PC-3 (cell line): ENCODE results near the gene ZNF530. TPM values are rescaled to one million over a fixed set of nuclear protein-coding genes. Genes with fewer than 3 reads are reported as not detected.

ENCODE experiments used
- ATAC-seq: fragments of 200-7000 bp; cut with Tn5 transposase; 2 replicates; pipeline ENCODE4 v1.9.1; 2020; ENCODE audit warnings: mild to moderate bottlenecking, moderate library complexity
- BruUV-seq: library from RNA; stranded (reverse); fragments of 400-500 nt; replicated peaks from 2 replicates; lab custom pipeline; 2021; lab: Mats Ljungman, UMichigan
- CTCF ChIA-PET: fragments of 300-600 bp; sonication (Branson Sonifier 250); formaldehyde crosslinking; loops from one replicate; lab custom pipeline; 2022; ENCODE audit warnings: antibody characterized with exemption; lab: Charles Lee
- POLR2A ChIA-PET: fragments of 300-600 bp; sonication (Branson Sonifier 250); formaldehyde crosslinking; loops from one replicate; lab custom pipeline; 2022; ENCODE audit warnings: antibody characterized with exemption; ENCODE audit not compliant: unreplicated experiment; lab: Charles Lee
- DNase-seq: peaks from one replicate; pipeline ENCODE4 v3.0.0-alpha.2; 2015
- H2AFZ ChIP-seq: fragments of 300-600 bp; sonication (generic); 2 replicates; pipeline ENCODE4 v1.6.0; 2016; ENCODE audit warnings: antibody characterized with exemption, low read length
- H3F3A ChIP-seq: fragments of 300-600 bp; sonication (generic); one replicate; pipeline ENCODE4 v1.6.0; 2017; ENCODE audit warnings: antibody characterized with exemption, low read length, control low read depth, mild to moderate bottlenecking; ENCODE audit not compliant: unreplicated experiment
- H3K27ac ChIP-seq: fragments of 300-600 bp; sonication (generic); 2 replicates; pipeline ENCODE4 v1.5.1; 2016; ENCODE audit warnings: mild to moderate bottlenecking, low read length
- H3K27me3 ChIP-seq: fragments of 300-600 bp; sonication (generic); 2 replicates; pipeline ENCODE4 v1.6.1; 2016; ENCODE audit warnings: low read length, mixed read lengths
- H3K36me3 ChIP-seq: fragments of 300-600 bp; sonication (generic); 2 replicates; pipeline ENCODE4 v1.6.1; 2016; ENCODE audit warnings: low read depth, mixed run types, low read length, mixed read lengths
- H3K4me1 ChIP-seq: fragments of 300-600 bp; sonication (generic); 2 replicates; pipeline ENCODE4 v1.5.1; 2016; ENCODE audit warnings: low read length; ENCODE audit not compliant: insufficient read depth
- H3K4me2 ChIP-seq: fragments of 300-600 bp; sonication (generic); 2 replicates; pipeline ENCODE4 v1.6.0; 2016; ENCODE audit warnings: low read length
- H3K4me3 ChIP-seq: fragments of 300-600 bp; sonication (generic); 2 replicates; pipeline ENCODE4 v1.5.1; 2016; ENCODE audit warnings: mild to moderate bottlenecking, low read length, mixed read lengths
- H3K79me2 ChIP-seq: fragments of 300-600 bp; sonication (generic); 2 replicates; pipeline ENCODE4 v1.6.1; 2017; ENCODE audit warnings: low read length, mixed read lengths
- H3K9ac ChIP-seq: fragments of 300-600 bp; sonication (generic); 2 replicates; pipeline ENCODE4 v1.6.0; 2016; ENCODE audit warnings: mild to moderate bottlenecking, low read length
- H3K9me2 ChIP-seq: fragments of 300-600 bp; sonication (generic); replicated peaks from 2 replicates; pipeline ENCODE4 v1.6.1; 2016; ENCODE audit warnings: mixed run types, low read length, mixed read lengths
- H3K9me3 ChIP-seq: fragments of 300-600 bp; sonication (generic); 2 replicates; pipeline ENCODE4 v1.6.1; 2016; ENCODE audit warnings: low read length, mixed read lengths
- H4K20me1 ChIP-seq: fragments of 300-600 bp; sonication (generic); 2 replicates; pipeline ENCODE4 v1.6.1; 2016; ENCODE audit warnings: low read length, mixed read lengths
- EZH2 ChIP-seq: fragments of 300-600 bp; sonication (generic); IDR thresholded peaks from one replicate; pipeline ENCODE4 v1.6.1; 2017; ENCODE audit warnings: antibody characterized with exemption, mild to moderate bottlenecking, low read length; ENCODE audit not compliant: unreplicated experiment
- EZH2phosphoT487 ChIP-seq: fragments of 300-600 bp; sonication (generic); IDR thresholded peaks from 2 replicates; pipeline ENCODE4 v1.6.1; 2018; ENCODE audit warnings: mild to moderate bottlenecking, antibody characterized with exemption, low read length, borderline replicate concordance
- intact Hi-C: fragments of 100-400 bp; cut with micrococcal nuclease; formaldehyde crosslinking; loops from 2 replicates; pipeline ENCODE4 v1.9.0; 2023
- total RNA-seq: library from RNA; depleted of rRNA; stranded (reverse); fragments of >200 nt; gene quantifications from 2 replicates; pipeline ENCODE4 v1.2.3, GENCODE V29; 2014
- TF ChIP-seq, protein P1 (sequence below): fragments of 300-600 bp; sonication (generic); conservative IDR thresholded peaks from 2 replicates; pipeline ENCODE4 v1.5.1; 2017; ENCODE audit warnings: antibody characterized with exemption, low read depth, mild to moderate bottlenecking, low read length

The ZNF530 gene
- total RNA-seq, 1 experiment from 2014 or later = 15.0 TPM

DNA sequence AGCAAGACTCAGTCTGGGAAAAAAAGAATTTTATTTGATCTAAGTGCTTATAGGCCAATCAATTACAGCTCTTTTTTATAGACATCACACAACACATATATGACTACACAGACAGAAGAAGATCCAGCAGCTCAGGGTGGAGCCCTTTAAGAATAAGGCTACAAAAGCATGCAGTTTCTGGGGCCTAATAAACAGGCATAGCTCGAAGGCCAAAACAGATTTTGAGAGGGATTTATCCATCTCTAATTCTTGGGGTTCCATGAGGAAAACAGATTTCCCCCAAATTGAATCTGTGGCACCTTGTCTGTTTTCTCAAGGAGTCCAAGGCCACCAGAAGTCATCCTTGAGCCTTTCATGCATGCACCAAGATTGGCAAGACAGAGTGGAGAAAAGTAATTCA lies 36.1 kb upstream of the ZNF530 start:
- no peak for ATAC-seq
- ChIA-PET CTCF (no interaction called here), POLR2A (no interaction called here)

DNA sequence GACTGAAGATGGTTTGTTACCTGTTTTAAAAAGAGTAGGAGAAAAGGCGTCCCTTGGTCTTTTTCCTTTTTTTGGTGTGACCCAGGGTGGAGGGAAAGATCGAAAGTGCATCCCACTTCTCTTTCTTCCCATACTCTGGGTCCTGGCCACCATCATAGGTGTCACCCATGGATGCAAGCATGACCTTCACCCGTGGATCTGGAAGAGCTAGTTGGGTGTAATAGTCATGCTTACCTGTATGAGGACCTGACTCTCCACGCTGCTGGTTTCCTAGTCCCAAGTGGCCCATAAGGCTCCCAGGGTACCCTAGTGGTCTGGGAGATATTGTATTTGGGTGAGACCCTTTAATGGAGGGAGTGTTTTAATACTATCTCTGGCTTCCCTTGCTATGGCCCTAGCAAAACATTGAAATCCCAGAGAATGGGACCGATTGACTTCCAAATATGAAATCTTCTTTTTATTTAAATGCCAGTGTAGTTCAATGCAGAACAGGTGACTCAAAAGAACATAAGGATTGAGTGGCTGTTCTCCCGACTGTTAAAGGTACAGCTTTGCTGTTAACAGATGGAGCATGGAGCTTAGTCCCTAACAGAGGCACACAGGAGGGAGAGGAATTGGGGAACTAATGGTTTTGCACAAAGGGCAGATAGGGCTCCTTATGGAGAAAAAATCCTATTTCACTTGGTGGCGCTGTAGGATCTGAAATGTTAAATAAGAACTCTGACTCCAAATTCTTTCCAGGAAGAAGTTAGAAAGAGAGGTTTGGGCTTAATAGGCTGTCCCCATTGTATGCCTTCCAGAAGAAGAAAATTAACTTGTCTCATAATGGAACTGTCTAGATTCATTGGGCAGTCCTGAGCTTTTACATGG lies 33.1 kb upstream of the ZNF530 start:
- Histone ChIP-seq H3K9me2 (no peaks in the 10 kb centered on the region), H3K4me3 (no peak overlapping the region), H3K9ac (no peak overlapping the region), H3K4me1 (no peaks in the 10 kb centered on the region), H3K9me3 (peaks cover 86% of the 10 kb centered on the region), H3K4me2 (no peak overlapping the region), H3K27ac (no peak overlapping the region), H3K27me3 (no peaks in the 10 kb centered on the region), H3F3A (no peaks in the 10 kb centered on the region), H3K36me3 (peaks cover 8% of the 10 kb centered on the region), H3K79me2 (no peaks in the 10 kb centered on the region), H2AFZ (no peak overlapping the region), H4K20me1 (no peaks in the 10 kb centered on the region)
- intact Hi-C loops = no loop called here
- no peak for TF ChIP-seq EZH2phosphoT487
- TF ChIP-seq, protein P1, sequence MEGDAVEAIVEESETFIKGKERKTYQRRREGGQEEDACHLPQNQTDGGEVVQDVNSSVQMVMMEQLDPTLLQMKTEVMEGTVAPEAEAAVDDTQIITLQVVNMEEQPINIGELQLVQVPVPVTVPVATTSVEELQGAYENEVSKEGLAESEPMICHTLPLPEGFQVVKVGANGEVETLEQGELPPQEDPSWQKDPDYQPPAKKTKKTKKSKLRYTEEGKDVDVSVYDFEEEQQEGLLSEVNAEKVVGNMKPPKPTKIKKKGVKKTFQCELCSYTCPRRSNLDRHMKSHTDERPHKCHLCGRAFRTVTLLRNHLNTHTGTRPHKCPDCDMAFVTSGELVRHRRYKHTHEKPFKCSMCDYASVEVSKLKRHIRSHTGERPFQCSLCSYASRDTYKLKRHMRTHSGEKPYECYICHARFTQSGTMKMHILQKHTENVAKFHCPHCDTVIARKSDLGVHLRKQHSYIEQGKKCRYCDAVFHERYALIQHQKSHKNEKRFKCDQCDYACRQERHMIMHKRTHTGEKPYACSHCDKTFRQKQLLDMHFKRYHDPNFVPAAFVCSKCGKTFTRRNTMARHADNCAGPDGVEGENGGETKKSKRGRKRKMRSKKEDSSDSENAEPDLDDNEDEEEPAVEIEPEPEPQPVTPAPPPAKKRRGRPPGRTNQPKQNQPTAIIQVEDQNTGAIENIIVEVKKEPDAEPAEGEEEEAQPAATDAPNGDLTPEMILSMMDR = 0 out of 2 replicates have a peak, but pooled peaks have one; percentile 13
- ChIA-PET CTCF (no interaction called here), POLR2A (no interaction called here)
- no TSS peak for BruUV-seq
- no peak for ATAC-seq
- DNase-seq = no peak

More for the DNA sequence above, 36.1 kb upstream of the ZNF530 start:
- Histone ChIP-seq H3K4me1 (peaks cover 9% of the 10 kb centered on the region; the same call in 1 of the 2 replicates), H3K27ac (no peak overlapping the region), H2AFZ (no peak overlapping the region), H3F3A (no peaks in the 10 kb centered on the region), H3K27me3 (no peaks in the 10 kb centered on the region), H3K9me2 (no peaks in the 10 kb centered on the region), H3K9me3 (peaks cover 78% of the 10 kb centered on the region), H4K20me1 (no peaks in the 10 kb centered on the region), H3K4me2 (no peak overlapping the region), H3K9ac (no peak overlapping the region), H3K79me2 (peaks cover 9% of the 10 kb centered on the region), H3K4me3 (no peak overlapping the region), H3K36me3 (peaks cover 3% of the 10 kb centered on the region; the same call in 1 of the 2 replicates)
- TF ChIP-seq EZH2phosphoT487 = no peak
- TF ChIP-seq, protein P1 = no peak
- TF ChIP-seq EZH2 = no peak
- intact Hi-C loops = no loop called here
- BruUV-seq = no TSS peak
- DNase-seq = no peak

DNA sequence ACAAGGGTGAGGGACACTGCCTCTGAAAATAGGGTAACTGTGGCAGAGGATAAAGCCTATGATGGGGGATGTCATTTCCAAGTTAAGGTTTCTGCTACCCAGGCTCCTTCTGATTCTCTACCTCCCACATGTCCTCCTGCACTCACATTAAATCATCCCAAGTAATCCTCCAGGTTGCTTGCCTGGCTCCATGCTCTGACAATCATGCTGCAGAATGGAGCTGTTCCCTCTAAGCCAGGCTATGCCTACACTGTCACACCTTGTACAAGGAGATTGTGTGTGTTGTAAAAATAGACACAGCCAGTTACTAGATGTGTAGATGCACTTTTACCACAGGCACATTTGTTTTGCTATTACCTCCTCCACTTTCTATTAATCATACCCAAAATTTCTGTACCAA lies 29.0 kb upstream of the ZNF530 start:
- H2AFZ ChIP-seq = no peak overlapping the region
- ATAC-seq = no peak
- no TSS peak for BruUV-seq
- H3F3A ChIP-seq = no peaks in the 10 kb centered on the region
- no peak overlapping the region for H3K9ac ChIP-seq
- no peaks in the 10 kb centered on the region for H3K27me3 ChIP-seq
- no peaks in the 10 kb centered on the region for H3K4me1 ChIP-seq
- peaks cover 87% of the 10 kb centered on the region for H3K9me3 ChIP-seq
- no peak overlapping the region for H3K4me2 ChIP-seq
- H3K27ac ChIP-seq = no peak overlapping the region
- no peaks in the 10 kb centered on the region for H3K9me2 ChIP-seq
- H3K79me2 ChIP-seq = no peaks in the 10 kb centered on the region
- intact Hi-C loops = no loop called here
- no peak for DNase-seq
- peaks cover 49% of the 10 kb centered on the region for H3K36me3 ChIP-seq
- TF ChIP-seq, protein P1 = no peak
- no peak for TF ChIP-seq EZH2phosphoT487
- no peaks in the 10 kb centered on the region for H4K20me1 ChIP-seq
- POLR2A ChIA-PET = no interaction called here
- CTCF ChIA-PET = no interaction called here
- no peak overlapping the region for H3K4me3 ChIP-seq
